T47D (cell line): ENCODE results near the gene HMX3.

Source experiments
- DNase-seq, 2 experiments: peaks; one replicate each; pipeline versions ENCODE4 v3.0.0 to v3.0.0-alpha.2; 2011 to 2012; ENCODE audit warnings: low read depth in 1 of 2, low spot score in 1 of 2
- JUND ChIP-seq: IDR thresholded peaks from 2 replicates; pipeline ENCODE4 v1.6.1; 2012; ENCODE audit warnings: low read depth
- in situ Hi-C: cut with HindIII; loops from 2 replicates; pipeline ENCODE4 v1.10.0; 2016; ENCODE audit warnings: low sequenced_read_pairs, low pct_unique_long_range_greater_than_20kb

The HMX3 gene

DNA sequence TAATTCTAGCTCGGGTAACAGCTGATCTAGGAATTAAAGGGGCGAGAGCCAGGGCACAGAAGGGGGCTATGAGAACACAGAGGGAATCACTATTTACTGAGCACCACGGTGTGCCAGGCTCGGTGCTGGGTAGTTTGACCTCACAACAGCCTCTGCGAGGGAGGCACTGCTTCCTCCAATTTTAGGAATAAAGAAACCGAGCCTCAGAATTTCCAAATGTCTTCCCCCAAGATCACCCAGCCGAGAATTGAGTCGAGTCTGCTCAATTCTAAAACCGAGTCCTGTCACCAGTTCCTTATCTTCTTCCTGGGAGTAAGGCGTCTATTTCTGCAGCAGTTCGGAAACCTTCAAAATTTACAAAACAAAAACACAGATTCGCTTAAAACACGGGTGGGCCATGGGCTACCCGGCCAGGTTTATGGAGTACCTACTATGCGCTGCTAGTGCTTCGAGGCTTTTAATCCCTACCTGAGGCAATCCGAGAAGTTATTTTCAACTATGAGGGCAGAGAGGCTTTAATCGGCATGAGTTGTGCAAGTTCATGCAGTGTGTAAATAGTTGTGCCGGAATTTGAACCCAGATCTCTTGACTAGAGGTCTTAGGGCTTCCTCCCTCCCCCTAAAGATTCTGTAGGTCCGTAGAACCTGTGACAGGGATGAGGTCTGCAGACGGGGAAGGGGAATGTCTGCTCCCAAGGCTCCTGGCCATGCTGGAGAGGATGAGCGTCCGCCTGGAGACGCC is 11.3 kb downstream of the HMX3 start:
- in situ Hi-C loops = no loop called here
- no peak for DNase-seq
- no peak for TF ChIP-seq JUND

DNA sequence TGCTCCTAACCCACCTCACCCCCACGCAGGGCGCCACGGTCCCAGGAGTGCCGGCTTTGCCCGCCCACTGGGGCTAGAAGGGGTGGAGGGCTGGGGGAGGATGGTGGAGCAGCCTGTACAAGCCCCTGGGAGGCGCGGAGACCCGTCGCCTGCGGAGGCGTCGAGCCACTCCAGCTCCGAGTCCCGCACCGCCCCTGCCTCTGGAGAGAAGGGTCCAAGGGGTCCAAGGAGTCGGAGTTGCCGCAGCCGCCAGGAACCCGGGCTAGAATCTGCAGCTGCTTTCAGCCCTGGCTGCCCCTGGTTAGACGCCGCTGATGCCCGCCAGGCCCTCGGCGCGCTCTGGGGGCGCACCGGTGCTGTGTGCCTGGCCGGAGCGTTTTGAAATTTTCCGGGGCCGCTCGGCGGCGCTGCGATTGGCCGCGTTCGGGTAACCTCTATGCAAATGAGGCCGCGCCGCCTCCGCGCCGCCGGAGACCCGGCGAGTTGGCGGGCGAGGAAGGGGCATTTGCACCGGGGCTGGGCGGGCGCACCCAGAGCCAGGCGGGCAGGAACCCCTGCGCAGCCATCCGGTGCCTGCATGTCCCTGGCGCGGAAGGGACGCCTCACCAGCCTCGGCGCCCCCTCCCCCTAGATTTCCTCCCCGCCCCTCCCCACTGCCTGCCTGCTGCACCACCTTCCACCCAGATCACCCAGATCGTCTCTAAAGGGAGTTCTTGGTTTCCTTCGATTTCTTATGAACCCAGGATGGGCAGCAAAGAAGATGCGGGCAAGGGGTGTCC is 12.1 kb downstream of the HMX3 start, which contains the start of gene HMX2:
Gene HMX2 (plus strand): TSS at position 502 of the 779 bp plus-strand sequence. CDS start 243 bp downstream, at position 745.
- DNase-seq = no peak
- no peak for TF ChIP-seq JUND
- in situ Hi-C loops = no loop called here

DNA sequence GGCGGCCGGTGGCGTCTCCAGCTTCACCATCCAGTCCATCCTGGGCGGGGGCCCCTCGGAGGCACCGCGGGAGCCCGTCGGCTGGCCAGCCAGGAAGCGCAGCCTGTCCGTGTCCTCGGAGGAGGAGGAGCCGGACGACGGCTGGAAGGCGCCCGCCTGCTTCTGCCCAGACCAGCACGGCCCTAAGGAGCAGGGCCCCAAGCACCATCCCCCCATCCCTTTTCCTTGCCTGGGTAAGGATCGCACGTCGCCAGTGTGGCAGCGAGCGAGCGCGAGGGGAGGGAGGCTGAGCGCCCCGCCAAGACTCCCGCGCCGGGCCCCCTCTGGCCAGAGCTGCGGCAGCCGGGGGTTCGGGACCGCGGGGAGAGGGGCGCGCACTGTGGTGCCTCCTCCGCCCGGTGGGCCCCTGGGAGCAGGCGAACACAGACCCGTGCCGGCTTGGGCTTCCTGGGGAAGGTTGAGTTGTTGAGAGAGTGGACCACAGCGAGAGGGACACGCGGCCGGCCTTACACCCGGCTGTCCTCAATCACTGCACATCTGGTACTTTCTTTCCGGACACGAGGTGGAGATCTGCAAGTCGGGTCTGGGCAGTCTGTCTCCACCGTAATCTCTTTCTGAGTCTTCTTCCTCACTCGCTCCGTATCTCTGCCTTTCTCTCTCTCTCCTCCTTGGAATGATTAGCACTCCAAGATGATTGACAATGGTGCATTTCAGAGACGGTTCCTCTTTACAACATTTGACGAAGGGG is 12.8 kb downstream of the HMX3 start:
- in situ Hi-C loops = no loop called here
- TF ChIP-seq JUND = no peak
- no peak for DNase-seq

DNA sequence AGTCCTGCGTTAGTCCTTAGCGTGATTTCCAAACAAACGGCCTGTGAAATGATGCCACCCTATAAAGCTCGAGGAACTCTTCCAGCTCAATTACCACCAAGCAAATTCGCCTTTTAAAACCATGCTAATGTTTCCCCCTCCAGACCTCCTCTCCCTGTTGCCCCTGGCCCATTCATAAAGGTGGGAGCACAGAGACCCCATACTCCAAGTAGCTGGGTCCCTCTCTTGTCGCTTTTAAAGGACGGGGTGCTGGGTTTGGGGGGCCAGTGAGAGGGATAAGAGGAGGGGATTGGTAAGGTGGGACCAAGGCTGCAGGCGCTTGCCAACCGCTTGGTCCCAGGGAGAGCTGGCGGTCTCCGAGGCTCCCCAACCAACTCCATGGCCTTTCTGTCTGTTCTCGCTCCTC is 13.4 kb downstream of the HMX3 start:
- in situ Hi-C loops = no loop called here
- TF ChIP-seq JUND = no peak
- DNase-seq = no peak

DNA sequence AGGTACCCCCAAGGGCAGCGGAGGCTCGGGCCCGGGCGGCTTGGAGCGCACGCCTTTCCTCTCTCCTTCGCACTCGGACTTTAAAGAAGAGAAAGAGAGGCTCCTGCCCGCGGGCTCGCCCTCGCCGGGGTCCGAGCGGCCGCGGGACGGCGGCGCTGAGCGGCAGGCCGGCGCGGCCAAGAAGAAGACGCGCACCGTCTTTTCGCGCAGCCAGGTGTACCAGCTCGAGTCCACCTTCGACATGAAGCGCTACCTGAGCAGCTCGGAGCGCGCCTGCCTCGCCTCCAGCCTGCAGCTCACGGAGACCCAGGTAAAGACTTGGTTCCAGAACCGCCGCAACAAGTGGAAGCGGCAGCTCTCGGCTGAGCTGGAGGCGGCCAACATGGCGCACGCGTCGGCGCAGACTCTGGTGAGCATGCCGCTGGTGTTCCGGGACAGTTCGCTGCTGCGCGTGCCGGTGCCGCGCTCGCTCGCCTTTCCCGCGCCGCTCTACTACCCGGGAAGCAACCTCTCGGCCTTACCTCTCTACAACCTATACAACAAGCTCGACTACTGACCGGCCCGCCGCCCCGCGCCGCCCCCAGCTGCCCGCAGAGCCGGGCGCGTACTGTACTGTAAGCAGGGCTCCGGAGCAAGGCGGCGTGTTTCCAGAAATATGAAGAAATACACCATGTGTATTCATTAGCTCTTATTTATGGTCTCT is 13.9 kb downstream of the HMX3 start:
- DNase-seq = no peak
- in situ Hi-C loops = no loop called here
- no peak for TF ChIP-seq JUND

DNA sequence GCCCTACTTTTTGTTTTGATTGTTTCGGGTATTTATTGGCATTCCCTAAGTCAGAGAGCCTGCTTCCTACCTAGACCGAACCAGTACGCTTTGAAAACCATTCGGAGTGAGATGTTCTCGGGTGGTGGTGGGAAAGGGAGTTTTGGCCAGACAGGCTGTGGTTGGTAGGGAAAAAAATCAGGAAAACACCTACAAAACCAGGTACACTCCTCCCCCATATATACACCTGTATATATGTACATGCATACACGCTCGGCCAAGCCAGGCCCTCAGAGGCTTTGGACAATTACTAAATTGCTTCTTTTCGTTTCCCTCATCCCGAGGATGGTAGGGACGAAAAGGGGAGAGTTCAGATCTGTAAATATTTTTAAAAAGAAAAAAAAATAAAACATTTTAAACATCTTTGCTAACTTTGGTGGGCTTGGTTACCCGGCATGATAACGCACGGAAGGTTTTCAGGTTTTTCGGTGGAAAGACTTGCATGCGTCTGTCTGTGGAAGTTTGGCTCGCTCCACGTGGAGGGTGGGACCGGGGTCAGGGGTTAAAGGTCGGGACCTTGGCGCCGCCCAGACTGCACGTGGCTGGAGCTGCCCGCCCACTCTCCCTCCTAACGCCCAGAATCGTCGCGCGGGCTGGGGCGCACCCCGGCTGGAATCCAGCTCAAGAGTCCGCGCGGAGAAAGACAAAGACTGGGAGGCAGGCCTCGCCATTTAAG is 14.7 kb downstream of the HMX3 start:
- in situ Hi-C loops = no loop called here
- no peak for TF ChIP-seq JUND
- no peak for DNase-seq

DNA sequence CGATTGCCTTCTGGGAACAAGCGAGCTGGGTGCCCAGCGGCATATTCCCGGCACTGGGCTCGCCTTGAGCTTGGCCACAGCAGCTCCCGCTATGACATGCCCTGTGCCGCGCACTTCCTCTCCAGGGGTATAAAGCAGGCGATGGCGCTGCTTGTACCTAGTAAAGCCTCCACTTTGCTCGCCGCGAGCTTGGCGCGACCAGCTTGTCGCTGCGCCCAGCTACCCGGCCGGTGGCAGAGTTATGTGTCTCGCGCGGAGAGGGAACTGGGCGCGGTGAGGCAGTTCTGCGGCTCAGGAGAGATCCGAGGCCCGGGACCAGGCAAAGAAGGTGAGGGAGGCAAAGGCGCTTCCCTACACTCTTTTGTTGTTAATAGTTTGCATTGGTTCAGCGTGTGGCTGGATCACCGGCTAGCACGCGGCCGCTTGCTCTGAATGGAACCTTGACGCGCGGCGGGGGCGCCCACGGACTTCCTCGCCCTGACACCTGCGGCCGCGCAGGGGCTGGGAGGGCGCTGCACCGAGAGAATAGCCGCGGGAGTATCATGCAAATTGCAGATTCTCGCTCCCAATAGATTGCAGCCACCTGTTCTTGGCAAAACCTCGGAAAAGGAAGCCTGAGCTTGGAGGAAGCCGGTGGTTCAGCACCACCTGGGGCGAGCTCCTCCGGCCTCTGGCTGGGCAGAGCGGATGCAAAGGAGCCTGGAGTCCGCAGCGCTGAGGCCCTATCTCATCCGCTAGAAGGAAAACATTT is 15.4 kb downstream of the HMX3 start:
- TF ChIP-seq JUND = no peak
- in situ Hi-C loops = no loop called here
- peak in 1 of 2 experiments; percentile 65 for DNase-seq

DNA sequence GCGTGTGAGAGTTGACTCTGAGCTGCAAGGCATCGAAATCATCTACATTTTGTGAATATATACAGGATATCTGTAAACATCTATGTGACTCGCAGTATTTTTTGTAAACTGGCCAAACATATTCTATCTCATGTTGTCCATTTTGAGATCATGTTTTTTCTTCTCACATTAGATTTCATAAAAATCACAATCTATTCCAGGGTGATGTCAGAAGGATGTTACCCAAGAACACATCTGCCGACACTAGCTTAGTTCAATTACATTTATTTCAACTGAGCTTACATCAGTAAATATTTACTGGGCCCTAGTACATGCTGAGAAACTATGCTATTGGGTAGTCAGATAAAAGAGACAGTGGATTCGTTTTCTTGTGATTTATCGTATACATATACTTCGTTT is 16.0 kb downstream of the HMX3 start:
- in situ Hi-C loops = no loop called here
- DNase-seq = no peak
- TF ChIP-seq JUND = no peak

DNA sequence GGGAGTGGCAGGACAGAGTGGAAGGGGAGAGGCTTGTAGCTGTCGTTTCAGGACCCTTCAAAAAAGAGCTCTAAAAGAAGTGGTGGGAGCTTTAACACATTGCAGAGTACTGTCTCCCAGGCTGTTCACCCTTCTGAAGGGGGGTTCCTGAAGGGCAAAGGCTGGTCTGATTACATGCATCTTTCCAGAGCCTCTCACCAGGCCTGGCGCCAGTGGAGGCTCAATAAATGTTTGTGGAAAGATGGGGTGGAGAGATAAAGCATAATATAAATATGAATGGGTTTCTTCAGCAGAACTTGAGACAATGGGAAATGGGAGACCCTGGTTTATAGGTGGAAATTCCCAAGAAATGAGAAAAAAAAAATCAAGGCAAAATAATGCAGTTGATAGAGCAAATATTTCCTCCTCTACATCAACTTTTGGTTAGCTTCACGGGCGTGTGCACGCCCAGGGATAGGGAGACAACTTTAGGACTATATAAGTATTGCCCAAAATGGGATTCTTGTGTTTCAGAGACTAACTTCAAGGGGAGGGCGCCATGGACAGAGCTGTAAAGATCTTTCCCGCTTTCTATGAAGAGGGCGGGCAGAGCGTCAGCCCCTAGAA is 17.8 kb downstream of the HMX3 start:
- no peak for DNase-seq
- in situ Hi-C loops = no loop called here
- TF ChIP-seq JUND = no peak

DNA sequence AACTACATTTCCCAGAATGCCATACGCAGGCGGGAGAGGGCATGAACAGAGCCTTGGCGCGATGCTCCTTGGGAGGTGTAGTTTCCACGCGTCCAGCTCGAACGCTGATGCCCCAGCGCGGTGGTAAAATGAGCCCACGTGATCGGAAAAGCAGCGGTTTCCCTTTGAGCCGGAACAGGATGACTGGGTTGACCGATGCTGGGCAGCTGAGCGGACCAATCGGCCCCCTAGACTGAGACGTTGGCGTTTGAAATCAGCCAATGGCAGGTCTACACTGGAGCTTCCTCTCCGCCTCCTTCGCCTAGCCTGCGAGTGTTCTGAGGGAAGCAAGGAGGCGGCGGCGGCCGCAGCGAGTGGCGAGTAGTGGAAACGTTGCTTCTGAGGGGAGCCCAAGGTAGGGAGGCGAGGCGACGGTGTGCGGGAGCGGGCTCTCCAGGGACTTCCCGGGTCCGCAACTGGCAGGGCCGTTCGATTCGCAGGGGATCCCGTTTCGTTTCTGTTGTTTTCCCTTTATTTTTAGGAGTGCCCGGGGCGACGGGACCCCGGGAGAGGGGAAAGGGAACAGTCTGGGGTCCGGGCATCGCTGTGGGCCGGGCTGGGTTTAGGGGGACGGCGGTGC is 18.4 kb downstream of the HMX3 start, which contains the start of gene BUB3:
Gene BUB3 (plus strand): TSS at position 311 of the 619 bp plus-strand sequence. CDS start 516 bp downstream, outside the sequence.
- in situ Hi-C loops = no loop called here
- no peak for TF ChIP-seq JUND
- DNase-seq = peak; percentile 98 to 99
